C4-2B (cell line): ENCODE measurements around the gene MPL.

Experiments
- CTCF ChIP-seq: fragments of 450-650 bp; conservative IDR thresholded peaks from 2 replicates; pipeline ENCODE4 v1.5.1; 2017; ENCODE audit warnings: mild to moderate bottlenecking
- ZFX ChIP-seq: fragments of 450-650 bp; IDR thresholded peaks from 2 replicates; pipeline ENCODE4 v1.6.1; 2017

- TF ChIP-seq CTCF (no peak), ZFX (no peak)
Observed at GRCh38 chr1:43324810-43325209, 12.8 kb upstream of the MPL start.
